ENCODE measurements around the gene KRTDAP.
A peak's percentile ranks its signal among the peaks of the same experiment; 100 is the strongest.
"Not testable (repeated sequence)": the region's sequence is repeated elsewhere in the genome, so short reads cannot be mapped to it uniquely, and the experiment has no call there.

Gene KRTDAP

DNA sequence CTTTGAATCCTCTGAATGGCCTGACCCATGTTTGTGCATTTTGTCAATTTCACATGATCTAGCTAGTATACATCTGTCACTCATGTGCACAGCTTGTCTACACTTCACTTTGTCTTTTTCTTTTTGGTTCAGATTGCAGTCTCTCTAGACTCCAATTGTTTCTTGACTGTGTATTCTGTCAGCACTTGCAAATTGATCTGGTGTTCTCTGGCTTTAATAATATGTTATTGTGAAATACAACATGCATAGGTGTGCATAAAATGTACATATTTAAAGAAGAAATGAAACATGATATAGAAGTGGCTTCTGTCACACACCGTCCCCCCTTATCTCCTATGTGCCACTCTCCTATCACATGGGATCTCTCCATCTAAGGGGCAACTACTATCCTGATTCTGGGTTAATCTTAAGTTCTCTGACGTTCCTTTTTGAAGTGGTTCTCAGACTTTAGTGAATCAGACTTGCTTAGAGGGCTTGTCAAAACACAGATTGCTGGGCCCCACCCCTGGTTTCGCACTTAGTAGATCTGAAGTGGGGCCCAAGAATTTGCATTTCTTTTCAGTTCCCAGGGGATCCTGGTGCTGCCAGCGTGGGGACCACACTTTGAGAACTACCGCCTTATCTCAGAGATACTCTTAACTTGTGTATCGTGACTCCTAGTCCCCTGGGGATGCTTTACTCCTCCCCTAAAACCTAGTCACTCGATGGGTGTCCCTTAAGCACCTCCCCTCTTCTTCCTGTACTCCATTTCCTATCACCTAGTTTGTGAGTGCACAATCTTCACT, 5.8 kb downstream of the KRTDAP start:
- no peak for DNase-seq (ENCODE audit: low read depth in 3 of 3)

DNA sequence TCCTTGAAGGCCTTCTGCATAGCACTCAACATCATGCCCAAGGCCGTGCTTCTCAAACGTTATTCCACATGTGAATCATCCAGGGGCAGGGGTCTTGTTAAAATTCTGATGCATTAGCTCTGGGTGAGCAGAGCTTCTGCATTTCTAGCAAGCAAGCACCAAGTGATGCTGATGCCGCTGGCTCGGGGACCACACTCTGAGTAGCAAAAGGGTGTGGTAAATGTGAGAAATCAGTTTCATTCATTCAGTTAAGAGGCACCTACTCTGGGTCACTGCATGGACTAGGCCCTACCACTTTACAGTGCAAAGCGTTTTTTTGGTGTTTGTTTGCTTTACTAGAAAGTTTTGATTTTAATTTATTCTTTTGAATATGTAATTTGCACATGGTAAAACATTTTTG, 7.2 kb downstream of the KRTDAP start:
- no peak for DNase-seq (ENCODE audit: low read depth in 3 of 3)

DNA sequence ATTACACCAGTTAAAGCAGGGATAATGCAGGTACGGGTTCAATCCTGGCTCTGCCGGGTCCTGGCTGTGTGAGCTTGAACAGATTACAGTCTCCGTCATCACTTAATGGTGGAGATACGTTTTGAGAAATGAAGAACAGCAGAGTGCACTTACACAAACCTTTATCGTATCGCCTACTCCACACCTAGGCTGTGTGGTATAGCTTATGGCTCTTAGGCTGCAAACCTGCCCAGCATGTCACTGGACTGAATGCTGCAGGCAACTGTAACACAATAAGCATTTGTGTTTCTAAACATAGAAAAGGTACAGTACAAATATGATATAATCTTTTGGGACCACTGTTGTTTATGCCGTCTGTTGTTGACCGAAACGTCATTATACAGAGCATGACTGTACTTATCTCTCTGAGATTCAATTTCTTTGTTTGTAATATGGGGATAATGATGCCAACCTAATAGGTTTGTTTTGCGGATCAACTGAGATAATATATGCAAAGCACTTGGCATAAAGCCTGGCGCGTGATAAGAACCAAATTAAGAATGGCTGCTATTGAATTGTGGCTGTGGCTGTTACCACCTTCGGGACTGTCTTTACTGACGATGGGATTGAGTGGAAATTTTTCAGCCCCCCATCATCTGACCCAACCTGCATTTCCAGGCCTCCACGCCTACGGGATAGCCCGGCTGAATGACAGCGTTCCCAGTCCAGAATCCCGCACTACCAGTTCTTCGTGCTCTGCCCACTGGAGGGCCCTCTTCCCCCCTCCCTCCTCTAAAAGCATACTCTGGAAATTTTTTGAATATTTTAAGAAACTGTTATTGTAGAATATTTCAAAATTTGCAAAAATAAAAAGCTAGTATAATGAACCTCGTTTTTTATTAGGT, 11.2 kb downstream of the KRTDAP start:
- DNase-seq (ENCODE audit: low read depth in 3 of 3) = no peak

DNA sequence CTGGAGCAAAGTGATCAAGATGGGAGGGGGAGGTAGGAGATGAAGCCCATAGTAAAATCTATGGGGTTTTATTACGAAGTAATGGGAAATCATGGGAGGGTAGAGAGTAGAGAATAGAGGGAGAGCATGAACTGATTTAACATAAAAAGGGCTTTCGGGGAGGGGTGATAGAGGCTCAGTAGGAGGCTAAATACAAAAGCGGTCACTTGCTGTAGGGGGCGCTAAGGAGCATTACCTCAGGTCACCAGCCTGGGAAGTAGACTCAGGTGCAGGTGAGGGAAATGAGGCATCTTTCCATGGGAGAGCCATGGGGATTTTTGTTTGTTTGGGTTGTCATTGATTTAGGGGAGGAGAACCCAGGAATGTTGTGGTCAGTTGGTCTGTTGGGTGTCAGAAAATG, 14.1 kb downstream of the KRTDAP start:
- no peak for DNase-seq (ENCODE audit: low read depth in 3 of 3)

DNA sequence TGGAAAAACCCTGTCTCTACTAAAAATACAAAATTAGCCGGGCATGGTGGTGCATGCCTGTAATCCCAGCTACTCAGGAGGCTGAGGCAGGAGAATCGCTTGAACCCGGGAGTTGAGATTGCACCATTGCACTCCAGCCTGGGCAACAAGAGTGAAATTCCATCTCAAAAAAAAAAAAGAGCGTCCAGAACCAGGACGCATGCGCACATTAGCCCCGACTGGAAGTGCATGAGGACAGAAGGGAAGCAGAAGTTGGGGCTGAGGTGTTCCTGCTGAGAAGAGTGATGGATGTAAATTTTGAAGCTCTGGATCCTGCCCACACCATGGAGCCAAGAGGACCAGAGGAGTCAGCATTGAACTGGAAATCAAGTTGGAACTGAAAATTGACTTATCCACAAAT, 15.7 kb downstream of the KRTDAP start:
- DNase-seq (ENCODE audit: low read depth in 3 of 3) = not testable (repeated sequence)

DNA sequence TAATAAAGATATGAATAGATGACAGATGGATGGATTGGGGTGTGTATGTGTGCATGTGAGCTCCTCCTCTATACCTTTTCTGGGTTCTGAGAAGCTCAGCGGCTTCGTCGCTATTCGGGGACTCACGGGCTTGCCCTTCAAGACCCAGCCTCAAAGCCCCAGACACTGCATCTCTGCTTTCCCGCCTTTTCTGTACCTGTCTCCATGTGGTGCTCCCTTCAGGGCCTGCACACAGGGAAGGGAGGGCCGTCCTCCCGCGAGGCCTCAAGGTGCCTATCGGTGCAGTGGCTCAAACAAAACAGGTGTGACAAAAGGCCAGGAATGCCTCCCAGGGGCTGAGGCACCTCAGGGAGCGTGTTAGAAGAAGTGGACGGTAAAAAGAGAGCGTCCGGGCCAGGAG, 16.2 kb downstream of the KRTDAP start:
- no peak for DNase-seq (ENCODE audit: low read depth in 3 of 3)

DNA sequence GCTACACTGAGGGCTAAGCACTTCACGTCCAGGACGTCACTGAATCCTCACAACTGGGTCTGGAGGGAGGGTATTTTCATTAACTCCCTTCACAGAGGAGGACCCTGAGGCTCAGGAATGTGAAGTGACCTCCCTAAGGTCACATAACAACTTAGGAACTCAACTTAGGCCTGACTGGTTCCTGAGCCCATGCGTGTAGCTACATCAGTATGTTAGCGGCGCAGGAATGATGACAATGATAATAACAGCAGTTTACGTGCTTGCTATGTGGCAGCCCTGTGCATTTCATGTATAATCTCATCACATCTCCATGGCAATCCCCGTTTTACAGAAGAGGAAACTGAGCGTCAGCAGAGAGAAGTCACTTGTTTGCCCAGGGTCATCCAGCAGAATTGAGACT, 18.3 kb downstream of the KRTDAP start:
- DNase-seq (ENCODE audit: low read depth in 3 of 3) = no peak

DNA sequence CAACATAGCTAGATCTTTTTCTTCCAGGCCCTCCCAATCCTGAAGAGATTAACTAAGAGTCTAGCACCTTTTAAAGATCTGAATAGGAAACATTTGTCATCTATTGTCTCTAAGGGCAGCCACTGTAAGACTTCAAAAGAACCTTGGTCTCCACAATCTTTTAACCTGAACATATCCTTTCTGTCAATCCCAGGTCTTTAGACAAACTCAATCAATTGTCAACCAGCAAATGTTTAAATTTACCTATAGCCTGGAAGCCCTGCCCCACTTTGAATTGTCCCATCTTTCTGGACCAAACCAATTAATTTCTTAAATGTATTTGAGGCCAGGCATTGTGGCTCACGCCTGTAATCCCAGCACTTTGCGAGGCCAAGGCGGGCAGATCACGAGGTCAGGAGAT, 19.2 kb downstream of the KRTDAP start:
- not testable (repeated sequence) for DNase-seq (ENCODE audit: low read depth in 3 of 3)

DNA sequence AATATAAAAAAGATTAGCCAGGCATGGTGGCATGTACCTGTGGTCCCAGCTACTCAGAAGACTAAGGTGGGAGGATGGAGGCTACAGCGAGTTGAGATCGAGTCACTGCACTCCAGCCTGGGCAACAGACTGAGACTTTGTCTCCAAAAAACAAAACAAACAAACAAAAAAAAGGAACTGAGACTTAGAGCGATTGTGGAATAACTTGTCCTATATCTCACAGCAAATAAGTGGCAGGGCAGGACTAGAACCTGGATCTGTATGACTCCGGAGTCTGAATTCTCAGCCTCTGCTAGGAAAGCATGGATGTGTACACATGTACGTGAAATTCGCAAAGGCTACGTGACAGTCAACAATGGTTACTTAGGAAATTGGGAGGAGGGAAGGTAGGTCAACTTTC, 20.1 kb downstream of the KRTDAP start:
- no peak for DNase-seq (ENCODE audit: low read depth in 3 of 3)

DNA sequence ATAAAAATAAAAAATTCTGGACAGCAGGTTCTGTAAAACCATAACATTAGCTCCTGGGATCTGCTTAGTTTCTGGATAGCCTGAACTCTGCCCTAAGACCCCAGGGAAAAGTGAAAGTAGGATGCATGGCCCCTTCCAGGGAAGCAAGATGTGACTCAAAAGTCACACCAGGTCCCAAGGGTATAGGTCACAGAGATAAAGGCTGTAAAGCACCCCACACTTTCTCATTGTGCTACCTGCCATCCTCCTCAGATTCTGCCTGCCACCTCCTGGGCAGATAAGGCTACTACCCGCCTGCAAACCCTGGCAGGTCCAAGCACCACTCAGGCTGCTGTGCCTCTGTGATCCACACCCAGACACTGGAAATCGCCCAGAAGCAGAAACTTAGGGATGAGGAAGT, 21.6 kb downstream of the KRTDAP start:
- peak in 2 of 3 experiments; percentile 11 to 52 for DNase-seq (ENCODE audit: low read depth in 3 of 3)

DNA sequence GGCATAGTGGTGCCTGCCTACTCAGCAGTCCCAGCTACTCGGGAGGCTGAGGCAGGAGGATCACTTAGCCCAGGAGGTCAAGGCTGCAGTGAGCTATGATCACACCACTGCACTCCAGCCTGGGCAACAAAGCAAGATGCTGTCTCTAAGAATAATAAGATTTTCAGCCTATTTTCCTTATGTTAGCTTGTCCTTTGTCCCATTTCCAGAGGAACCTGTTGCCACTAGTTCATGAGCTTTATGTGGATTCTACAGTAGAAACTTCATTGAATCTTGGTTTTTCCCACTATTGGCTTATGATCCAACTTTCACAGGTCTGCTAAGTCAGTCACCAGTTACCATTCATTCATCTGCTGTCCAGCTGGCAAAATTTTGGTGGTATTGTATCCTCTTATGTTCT, 24.0 kb downstream of the KRTDAP start:
- no peak for DNase-seq (ENCODE audit: low read depth in 3 of 3)

DNA sequence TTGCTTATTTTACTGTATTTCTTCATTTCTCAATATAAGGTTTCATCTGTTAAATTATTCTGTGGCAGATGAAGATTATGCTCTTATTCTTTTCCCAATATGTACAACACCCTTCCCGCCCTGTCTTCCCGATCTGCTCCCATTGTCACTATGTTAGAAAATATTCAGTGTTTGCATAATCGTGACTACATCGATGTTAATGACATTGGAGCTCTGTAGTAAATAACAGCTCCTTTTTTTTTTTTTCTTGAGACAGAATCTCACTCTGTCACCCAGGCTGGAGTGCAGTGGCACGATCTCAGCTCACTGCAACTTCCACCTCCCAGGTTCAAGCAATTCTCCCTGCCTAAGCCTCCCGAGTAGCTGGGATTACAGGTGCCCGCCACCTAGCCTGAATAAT, 27.3 kb downstream of the KRTDAP start:
- DNase-seq (ENCODE audit: low read depth in 3 of 3) = not testable (repeated sequence)

DNA sequence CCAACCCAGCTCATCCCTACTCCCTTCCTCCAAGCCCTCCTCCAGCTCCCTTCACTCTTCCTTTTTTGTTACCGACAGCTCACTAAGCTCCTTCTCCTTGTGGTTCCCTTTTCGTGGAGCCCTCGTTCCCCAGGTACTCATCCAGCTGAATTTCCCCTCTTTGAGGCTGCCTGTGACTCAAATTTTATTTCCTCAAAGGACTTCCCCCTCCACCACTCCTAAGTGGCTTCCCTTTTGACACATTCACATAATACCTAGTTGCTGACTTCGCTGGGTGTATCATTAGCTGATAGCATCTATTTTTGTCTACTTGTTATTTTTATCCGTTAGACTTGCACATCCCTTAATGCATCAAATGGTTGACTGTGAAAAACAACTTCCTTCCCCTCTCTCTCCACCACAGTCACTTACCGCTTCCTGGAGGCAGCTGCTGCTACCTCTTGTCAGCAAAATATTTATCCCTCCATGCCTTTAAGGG, 27.7 kb downstream of the KRTDAP start:
- DNase-seq (ENCODE audit: low read depth in 3 of 3) = no peak

DNA sequence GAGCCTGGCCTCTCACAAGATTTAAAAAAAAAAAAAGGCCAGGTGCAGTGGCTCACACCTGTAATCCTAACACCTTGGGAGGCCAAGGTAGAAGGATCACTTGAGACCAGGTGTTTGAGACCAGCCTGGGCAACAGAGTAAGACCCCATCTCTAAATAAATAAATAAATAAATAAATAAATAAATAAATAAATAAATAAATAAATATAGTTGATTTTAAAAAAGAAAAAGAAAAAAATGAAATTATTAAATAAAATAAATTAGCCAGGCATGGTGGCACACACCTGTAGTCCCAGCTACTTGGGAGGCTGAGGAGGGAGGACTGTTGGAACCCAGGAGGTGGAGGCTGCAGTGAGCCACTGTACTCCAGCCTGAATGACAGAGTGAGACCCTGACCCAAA, 28.5 kb downstream of the KRTDAP start:
- DNase-seq (ENCODE audit: low read depth in 3 of 3) = not testable (repeated sequence)

DNA sequence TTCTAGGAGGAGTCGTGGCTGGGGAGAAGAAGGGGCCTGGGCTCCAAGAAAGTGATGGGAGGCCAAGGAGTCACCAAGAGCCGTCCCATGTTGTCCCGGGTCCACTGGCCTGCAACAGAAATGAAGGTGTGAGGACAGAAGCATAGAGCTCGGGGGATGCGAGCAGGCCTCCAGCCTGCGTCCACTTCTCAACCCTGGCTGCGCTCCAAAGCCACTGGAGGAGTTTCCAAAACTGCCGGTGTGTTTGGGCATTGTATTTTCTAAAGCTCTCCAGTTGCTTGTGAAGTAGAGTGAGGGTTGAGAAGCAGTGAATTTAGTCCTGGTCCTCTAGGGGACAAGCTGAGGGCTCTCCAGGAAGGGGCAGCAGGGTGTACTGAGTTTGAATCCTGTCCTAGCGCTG, 29.2 kb downstream of the KRTDAP start:
- no peak for DNase-seq (ENCODE audit: low read depth in 3 of 3)

DNA sequence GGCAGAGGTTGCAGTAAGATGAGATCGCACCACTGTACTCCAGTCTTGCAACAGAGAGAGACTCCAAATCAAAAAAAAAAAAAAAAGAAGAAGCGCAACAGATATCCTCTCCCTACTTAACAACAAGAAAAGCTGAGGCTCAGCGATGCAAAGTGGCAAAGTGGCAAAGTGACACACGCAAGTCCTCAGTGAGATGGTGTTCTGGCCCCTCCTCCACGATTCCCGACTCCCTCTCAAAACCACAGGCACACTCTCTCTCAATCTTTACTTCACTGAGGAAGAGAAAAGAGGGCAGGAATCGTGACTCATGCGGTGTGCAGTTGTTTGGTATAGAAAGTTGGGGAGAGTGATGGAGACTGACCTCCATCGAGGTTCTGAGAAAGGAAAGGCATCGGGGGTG, 29.7 kb downstream of the KRTDAP start:
- no peak for DNase-seq (ENCODE audit: low read depth in 3 of 3)

DNA sequence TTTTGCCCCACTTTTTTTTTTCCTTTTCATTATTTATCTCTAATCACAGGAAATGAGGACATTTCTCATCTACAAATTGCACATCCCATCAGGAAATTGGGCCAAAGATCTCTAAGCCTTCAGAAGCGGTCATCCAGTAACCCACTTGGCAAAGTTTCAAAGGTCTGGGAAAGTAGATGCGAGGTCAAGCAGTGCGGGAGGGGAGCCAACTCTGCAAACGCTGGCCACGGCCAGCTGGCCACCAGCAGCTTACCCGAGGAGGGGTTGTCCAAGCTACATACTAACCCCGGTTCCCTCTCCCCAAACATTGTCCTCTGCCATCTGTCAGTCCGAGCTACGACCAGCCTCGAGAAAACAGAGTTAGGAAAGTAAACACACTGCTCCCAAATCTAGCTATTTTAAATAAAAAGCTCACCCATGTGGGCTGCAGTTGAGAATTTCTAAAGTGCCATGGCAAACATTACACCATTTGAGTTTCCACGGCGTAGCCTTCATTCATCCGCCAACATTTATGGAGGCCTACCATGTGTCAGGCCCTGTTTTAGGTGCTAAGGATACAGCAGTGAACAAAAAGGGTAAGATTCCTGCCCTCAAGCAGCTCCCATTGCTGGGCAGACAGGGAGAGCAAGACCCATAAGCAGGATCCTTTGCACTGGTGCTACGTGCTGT, 30.7 kb downstream of the KRTDAP start:
- no peak for DNase-seq (ENCODE audit: low read depth in 3 of 3)

DNA sequence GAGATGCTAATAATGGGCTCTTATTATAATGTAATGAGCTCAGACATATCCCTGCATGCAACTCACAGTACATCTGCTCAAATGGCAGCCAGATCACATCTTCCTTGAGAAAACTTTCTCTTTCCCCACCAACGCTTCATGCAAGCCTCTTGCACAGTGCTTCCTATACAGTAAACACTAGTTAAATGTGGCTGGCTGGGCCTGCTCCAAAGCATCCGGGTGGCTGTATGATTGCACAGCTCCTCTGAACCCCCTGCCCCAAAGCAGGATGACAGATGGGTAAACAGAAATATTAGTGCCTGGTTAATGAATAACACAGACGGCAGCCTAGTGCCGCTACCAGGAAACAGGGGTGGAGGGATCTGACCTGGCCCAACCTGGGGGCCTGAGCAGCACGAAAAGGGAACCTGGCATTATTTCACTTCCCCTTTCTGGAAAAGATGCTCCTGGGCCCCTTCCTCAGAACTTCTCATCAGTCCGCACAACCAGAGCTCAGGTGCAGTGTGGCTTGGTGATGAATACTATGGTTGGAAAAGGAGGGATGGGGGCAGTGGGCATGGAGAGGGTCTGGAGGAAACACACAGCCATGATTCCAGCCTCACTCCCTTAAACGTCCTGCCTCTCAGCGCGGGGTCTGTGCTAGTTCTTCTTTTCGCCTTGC, 31.4 kb downstream of the KRTDAP start:
- no peak for DNase-seq (ENCODE audit: low read depth in 3 of 3)

DNA sequence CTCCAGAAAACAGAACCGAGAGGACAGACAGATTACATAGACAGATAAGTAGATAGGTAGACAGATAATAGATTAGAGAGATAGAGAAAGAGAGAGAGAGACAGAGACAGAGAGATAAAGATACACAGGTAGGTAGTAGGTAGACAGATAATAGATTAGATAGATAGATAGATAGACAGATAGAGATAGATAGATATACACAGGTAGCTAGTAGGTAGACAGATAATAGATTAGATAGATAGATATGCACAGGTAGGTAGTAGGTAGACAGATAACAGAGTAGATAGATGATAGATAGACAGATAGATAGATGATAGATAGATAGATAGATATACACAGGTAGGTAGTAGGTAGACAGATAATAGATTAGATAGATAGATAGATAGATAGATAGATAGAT, 32.1 kb downstream of the KRTDAP start:
- no peak for DNase-seq (ENCODE audit: low read depth in 3 of 3)

DNA sequence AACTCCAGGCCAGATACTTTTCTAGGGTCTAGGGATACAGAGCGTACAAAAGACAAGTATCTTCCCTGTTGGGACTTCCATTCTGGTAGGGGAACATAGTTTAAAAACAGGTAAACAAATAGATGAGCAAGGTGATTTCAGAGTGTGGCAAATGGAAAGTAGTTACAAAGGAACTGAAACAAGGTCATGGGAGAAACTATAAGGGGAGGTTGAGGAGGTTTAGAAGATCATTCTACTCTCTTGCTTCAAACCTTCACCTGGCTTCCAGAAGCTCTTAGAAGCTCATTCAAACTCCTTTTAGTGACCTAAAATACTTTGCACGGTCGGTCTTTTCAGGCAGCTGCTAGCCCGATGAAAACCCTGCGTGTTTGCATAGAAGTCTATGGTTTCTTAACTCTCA, 33.1 kb downstream of the KRTDAP start:
- DNase-seq (ENCODE audit: low read depth in 3 of 3) = no peak

DNA sequence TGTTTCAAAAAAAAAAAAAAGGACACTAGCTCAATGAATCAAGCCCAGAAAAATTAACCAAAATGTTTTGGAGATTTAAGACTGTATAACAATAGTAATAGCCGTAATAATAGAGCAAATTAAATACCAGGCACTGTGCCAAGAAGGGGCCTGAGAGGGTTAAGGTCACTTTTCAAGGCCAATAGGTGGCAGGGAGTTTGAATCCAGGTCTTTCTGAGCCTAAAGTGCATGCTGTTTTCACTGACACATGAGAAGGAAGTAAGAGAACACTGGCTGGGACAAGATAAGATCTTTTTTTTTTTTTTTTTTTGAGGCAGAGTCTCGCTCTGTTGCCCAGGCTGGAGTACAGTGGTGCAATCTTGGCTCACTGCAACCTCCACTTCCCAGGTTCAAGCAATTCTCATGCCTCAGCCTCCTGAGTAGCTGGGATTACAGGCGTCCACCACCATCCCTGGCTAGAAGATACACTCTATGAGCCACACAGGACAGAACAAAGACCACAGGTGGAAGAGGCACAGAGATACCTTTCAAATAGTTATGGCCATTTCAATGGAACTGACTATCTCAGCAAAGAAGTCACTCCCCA, 34.6 kb downstream of the KRTDAP start:
- no peak for DNase-seq (ENCODE audit: low read depth in 3 of 3)
